NCI-H1930 (cell line): ENCODE measurements around the gene GFOD1.

Experiments used
- DNase-seq, 2 experiments: peaks; one replicate each; lab custom pipeline; 2025; lab: John Stamatoyannopoulos, UW

GFOD1 gene

GRCh38 chr6:13377054-13377758 is 110.2 kb downstream of the GFOD1 start:
- no peak for DNase-seq

DNA sequence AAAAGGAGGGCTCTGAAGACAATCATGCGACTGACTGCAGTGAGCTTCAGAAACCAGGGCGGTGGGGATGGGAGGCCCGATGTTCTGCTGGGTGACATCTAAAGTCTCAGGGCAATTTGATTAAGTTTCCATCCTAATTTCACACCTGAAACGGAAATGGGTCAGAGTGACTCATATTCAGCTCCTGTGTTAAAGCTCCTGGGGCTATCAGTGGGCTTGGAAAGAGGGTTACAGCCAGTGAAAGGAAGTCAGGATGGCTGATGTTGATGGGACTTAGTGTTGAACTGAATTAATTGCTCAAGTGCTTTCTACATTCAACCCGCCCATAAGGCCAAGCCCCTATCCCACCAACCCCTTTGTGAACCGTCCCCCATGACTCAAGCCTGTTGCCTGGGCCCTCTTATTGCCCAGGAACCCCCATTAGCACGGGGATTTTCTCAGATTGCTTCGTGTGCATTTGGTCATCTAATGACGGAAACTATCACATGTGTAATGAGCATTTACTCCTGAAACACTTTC is 112.0 kb downstream of the GFOD1 start:
- DNase-seq = no peak

- DNase-seq = no peak
Measured at GRCh38 chr6:13373919-13374318, 113.5 kb downstream of the GFOD1 start.

- no peak for DNase-seq
Measured at GRCh38 chr6:13373488-13373886, 113.9 kb downstream of the GFOD1 start.

GRCh38 chr6:13372688-13373487 is 114.5 kb downstream of the GFOD1 start:
- no peak for DNase-seq

GRCh38 chr6:13372076-13372475 is 115.3 kb downstream of the GFOD1 start:
- DNase-seq = no peak

GRCh38 chr6:13371421-13372072 is 115.9 kb downstream of the GFOD1 start:
- no peak for DNase-seq

- DNase-seq = no peak
Measured at GRCh38 chr6:13370623-13371022, 116.8 kb downstream of the GFOD1 start.

GRCh38 chr6:13369591-13369990 is 117.8 kb downstream of the GFOD1 start:
- no peak for DNase-seq

GRCh38 chr6:13368731-13369115 is 118.7 kb downstream of the GFOD1 start:
- no peak for DNase-seq

DNA sequence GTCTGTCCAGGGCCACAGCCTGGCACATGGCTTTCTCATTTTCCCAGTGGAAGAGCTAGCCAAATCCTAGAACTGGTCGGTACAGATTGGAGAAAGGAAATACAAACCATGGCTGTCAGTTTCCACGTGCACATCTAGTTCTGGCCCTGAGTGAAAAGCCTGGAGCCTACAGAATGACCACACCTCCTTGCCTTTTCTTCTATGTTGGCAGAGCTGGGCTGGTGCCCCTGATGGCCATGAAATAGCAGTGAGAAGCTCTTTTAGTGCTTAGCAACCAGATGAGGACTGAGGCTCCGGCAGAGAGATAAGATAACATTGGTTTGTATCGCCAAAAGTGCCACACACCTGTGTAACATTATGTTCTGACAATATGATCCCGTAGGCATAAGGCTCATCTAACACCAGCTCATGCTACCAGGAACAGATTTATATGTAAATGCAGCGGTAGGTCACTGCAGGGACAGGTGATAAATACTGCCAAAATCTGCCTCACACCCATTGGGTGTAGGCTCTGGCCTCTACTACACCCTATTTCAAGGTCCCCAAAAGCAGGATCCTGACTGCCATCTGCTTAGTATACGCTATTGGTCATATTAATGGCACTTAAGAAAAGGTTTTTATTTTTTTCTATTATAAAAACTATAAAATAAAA is 119.2 kb downstream of the GFOD1 start:
- no peak for DNase-seq

- no peak for DNase-seq
Measured at GRCh38 chr6:13367396-13367795, 120.0 kb downstream of the GFOD1 start.

DNA sequence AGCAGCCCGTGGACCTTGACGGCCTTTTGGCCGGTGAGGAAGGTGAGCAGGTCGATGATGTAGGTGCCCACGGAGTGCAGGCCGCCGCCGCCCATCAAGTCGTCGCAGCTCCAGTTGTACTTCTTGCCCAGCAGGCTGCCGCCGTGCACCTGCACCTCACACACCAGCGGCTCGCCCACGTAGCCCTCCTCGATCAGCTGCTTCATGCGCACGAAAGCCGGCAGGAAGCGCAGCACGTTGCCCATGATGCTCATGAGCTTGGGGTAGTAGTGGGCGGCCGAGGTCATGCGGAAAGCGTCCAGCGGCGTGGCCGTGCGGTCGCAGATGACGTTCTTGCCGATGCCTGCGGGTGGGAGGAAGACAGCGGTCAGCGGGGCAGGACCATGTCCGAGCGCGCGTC is 122.1 kb downstream of the GFOD1 start:
- DNase-seq = no peak

GRCh38 chr6:13364842-13365241 is 122.6 kb downstream of the GFOD1 start:
- no peak for DNase-seq

- no peak for DNase-seq
Measured at GRCh38 chr6:13362412-13362811, 125.0 kb downstream of the GFOD1 start.

- DNase-seq = no peak
Measured at GRCh38 chr6:13360671-13361540, 126.5 kb downstream of the GFOD1 start.

- no peak for DNase-seq
Measured at GRCh38 chr6:13359287-13359686, 128.1 kb downstream of the GFOD1 start.

DNA sequence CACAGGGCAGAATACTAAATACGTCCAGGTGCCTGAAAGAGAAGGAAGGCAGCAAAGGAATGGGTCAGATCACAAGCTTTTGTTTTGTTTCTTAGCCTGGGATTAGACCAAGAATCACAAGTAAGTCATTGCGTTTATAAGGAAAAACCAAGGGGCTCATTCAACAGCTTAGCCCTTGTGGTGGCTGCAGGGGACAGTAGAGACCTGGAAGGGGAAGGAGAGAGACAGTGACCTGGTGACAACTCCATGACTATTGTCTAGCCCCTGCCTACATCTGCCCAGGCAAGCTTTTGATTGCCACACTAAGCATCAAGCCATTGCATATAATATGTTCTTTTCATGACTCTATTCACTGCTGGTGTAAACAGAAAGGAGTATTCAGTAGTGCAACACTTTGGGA is 128.9 kb downstream of the GFOD1 start:
- no peak for DNase-seq

GRCh38 chr6:13357551-13358075 is 129.8 kb downstream of the GFOD1 start:
- DNase-seq = no peak

DNA sequence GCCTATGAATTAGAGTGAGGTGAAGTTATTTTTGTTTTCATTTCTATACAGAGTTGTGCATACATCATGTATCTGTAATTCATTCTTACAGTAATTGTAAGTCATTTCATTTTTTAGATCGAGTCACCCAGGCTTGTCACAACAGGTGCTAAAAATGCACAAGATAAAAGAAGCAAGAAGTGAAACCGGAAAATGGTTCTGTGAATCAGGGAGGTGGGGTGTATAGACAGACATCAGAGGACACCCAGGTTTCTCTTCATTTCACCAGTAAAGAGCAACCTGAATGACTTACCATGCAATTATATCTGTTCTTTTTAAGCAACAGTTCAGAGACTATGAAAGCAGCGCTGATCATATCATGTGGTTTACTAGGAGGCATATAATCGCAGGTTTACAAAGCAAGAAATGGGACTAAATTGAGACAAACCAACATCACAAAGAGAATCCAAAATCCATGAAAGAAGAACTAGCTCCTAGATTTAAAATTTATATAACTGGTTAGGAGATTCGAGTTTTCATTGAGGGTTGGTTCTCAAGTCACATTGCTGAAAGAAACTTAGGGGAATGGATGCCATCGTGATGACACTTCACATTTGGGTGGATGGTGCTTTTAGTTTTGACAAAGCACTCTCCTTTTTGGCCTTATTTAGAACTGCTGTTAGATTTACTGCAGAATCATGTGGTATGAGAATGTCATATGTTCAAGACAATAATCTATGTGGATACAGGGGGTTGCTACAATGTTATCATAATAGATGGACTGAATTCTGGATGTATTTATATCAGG is 131.2 kb downstream of the GFOD1 start:
- no peak for DNase-seq
